GM19438 (cell line): ENCODE results near the gene SEPSECS.
"Not testable (repeated sequence)": the region's sequence is repeated elsewhere in the genome, so short reads cannot be mapped to it uniquely, and the experiment has no call there.

Experiments
- ATAC-seq: cut with Tn5 transposase; IDR thresholded peaks from one replicate; pipeline ENCODE4 v1.9.1; 2021; ENCODE audit warnings: low read depth; ENCODE audit not compliant: unreplicated experiment

SEPSECS gene

GRCh38 chr4:25088093-25088952, 71.9 kb downstream of the SEPSECS start:
- no peak for ATAC-seq

GRCh38 chr4:25085671-25086070, 74.6 kb downstream of the SEPSECS start:
- no peak for ATAC-seq

GRCh38 chr4:25083441-25083840, 76.8 kb downstream of the SEPSECS start:
- not testable (repeated sequence) for ATAC-seq

- ATAC-seq, result no peak
Measured at GRCh38 chr4:25081866-25082471, 78.3 kb downstream of the SEPSECS start.

GRCh38 chr4:25080571-25080970, 79.7 kb downstream of the SEPSECS start:
- ATAC-seq, result no peak

- ATAC-seq, result no peak
Measured at GRCh38 chr4:25078523-25078922, 81.7 kb downstream of the SEPSECS start.

- no peak for ATAC-seq
Measured at GRCh38 chr4:25076625-25077398, 83.4 kb downstream of the SEPSECS start.

GRCh38 chr4:25075851-25076250, 84.4 kb downstream of the SEPSECS start:
- no peak for ATAC-seq

- no peak for ATAC-seq
Measured at GRCh38 chr4:25075129-25075528, 85.1 kb downstream of the SEPSECS start.

GRCh38 chr4:25070545-25070944, 89.7 kb downstream of the SEPSECS start:
- no peak for ATAC-seq
